Esophagus squamous epithelium (tissue), 5 donors: Measurements from ENCODE around the gene NAV3. TPM values are rescaled to one million over a fixed set of nuclear protein-coding genes. Genes with fewer than 3 reads are reported as not detected.
"Not testable (repeated sequence)": the region's sequence is repeated elsewhere in the genome, so short reads cannot be mapped to it uniquely, and the experiment has no call there.

Experiments
- DNase-seq: peaks from one replicate; lab custom pipeline; 2025; lab: John Stamatoyannopoulos, UW
- H3K27ac ChIP-seq, 4 donors: fragments of 200-600 bp; sonication (generic); one replicate each; pipeline ENCODE4 v1.5.1; 2016 to 2019; ENCODE audit warnings: mild to moderate bottlenecking in 1 of 4
- H3K27me3 ChIP-seq, 4 donors: fragments of 200-600 bp; sonication (generic); 1 replicate in 3 of 4; 2 replicates in 1 of 4; pipeline versions ENCODE4 v1.5.1 to v1.6.0; 2017 to 2021; ENCODE audit warnings: antibody characterized with exemption in 1 of 4
- H3K36me3 ChIP-seq, 3 donors: fragments of 200-600 bp; sonication (generic); one replicate each; pipeline ENCODE4 v1.5.1; 2016 to 2019
- H3K4me1 ChIP-seq, 3 donors: fragments of 200-600 bp; sonication (generic); one replicate each; pipeline ENCODE4 v1.5.1; 2017 to 2019
- H3K4me3 ChIP-seq, 4 donors: fragments of 200-600 bp; sonication (generic); 1 replicate in 3 of 4; 2 replicates in 1 of 4; pipeline ENCODE4 v1.5.1; 2016 to 2019; ENCODE audit warnings: mild to moderate bottlenecking in 2 of 4, moderate library complexity in 1 of 4
- H3K9me3 ChIP-seq, 3 donors: fragments of 200-600 bp; sonication (generic); one replicate each; pipeline ENCODE4 v1.5.1; 2016 to 2019
- CTCF ChIP-seq, 6 experiments: fragments of 450-650 bp in 4 of 6; fragments of 200-600 bp in 2 of 6; sonication (generic) in 2 of 6; IDR thresholded peaks; one replicate each; pipeline ENCODE4 v1.5.1; 2016 to 2019; ENCODE audit warnings: antibody characterized with exemption in 6 of 6, mild to moderate bottlenecking in 4 of 6, moderate library complexity in 4 of 6
- POLR2A ChIP-seq, 4 donors: fragments of 450-650 bp; IDR thresholded peaks; one replicate each; pipeline ENCODE4 v1.6.1; 2017; ENCODE audit warnings: antibody characterized with exemption in 4 of 4, mild to moderate bottlenecking in 4 of 4, moderate library complexity in 3 of 4
- WGBS, 2 donors: methylation state at CpG; one replicate each; pipeline ENCODE4 v1.1.5; 2018; 5-methylcytosine and 5-hydroxymethylcytosine counted together
- intact Hi-C: fragments of 100-400 bp; cut with DNase I; formaldehyde crosslinking; loops from one replicate; pipeline ENCODE4 v1.15.0; 2022
- total RNA-seq, 4 donors: library from RNA; depleted of rRNA; stranded (reverse); fragments of >200 nt; gene quantifications; one replicate each; pipeline ENCODE4 v1.1.0, GENCODE V29; 2016
- donor health status: DM: yes; HTN: yes; CAD: no.

Gene NAV3
- total RNA-seq, 4 donors from 2014 or later = 0.34 to 4.6 (median 3.2) TPM

- intact Hi-C loops = no loop called here
- no peaks in the 10 kb centered on the region for H3K4me1 ChIP-seq
- 37 to 47% methylated on average over 4 of the region's 4 CpGs for WGBS, 2 donors
- H3K27me3 ChIP-seq = no peaks in the 10 kb centered on the region
- H3K36me3 ChIP-seq = no peaks in the 10 kb centered on the region
- TF ChIP-seq POLR2A (IDR thresholded peaks at IDR 0.05) (no peak), CTCF (IDR thresholded peaks at IDR 0.05) (no peak)
- DNase-seq = no peak
- H3K9me3 ChIP-seq = peaks cover 0 to 5% (median 0%) of the 10 kb centered on the region in 3 donors
- no peak overlapping the region for H3K4me3 ChIP-seq
- no peak overlapping the region for H3K27ac ChIP-seq
Observed at GRCh38 chr12:78101113-78101876, 270.6 kb downstream of the NAV3 start.

- Histone ChIP-seq H3K4me3 (no peak overlapping the region), H3K27ac (no peak overlapping the region), H3K9me3 (peaks cover 0 to under 1% (median 0%) of the 10 kb centered on the region in 3 donors), H3K27me3 (no peaks in the 10 kb centered on the region), H3K4me1 (no peaks in the 10 kb centered on the region), H3K36me3 (no peaks in the 10 kb centered on the region)
- TF ChIP-seq POLR2A (IDR thresholded peaks at IDR 0.05) (no peak), CTCF (IDR thresholded peaks at IDR 0.05) (no peak)
- WGBS, 2 donors = 64 to 72% methylated on average over 3 to 4 of the region's 4 CpGs
- intact Hi-C loops = no loop called here
- no peak for DNase-seq
Observed at GRCh38 chr12:78101946-78102635, 271.4 kb downstream of the NAV3 start.

DNA sequence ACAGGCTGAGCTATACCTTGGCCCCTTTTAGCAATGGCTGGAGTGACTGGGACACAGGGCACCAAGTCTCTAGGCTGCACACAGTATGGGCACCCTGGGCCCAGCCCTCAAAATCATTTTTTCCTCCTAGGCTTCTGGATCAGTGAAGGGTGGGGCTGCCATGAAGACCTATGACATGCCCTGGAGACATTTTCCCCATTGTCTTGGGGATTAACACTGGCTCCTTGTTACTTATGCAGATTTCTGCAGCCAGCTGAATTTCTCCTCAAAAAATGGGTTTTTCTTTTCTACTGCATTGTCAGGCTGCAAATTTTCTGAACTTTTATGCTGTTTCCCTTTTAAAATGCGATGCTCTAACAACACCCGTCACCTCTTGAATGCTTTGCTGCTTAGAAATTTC lies 272.1 kb downstream of the NAV3 start:
- H3K4me3 ChIP-seq, H3K27me3 ChIP-seq, H3K4me1 ChIP-seq, H3K9me3 ChIP-seq, H3K36me3 ChIP-seq, H3K27ac ChIP-seq, intact Hi-C loops, DNase-seq: not testable (repeated sequence)
- 87 to 98% methylated on average over 2 of the region's 2 CpGs for WGBS, 2 donors

DNA sequence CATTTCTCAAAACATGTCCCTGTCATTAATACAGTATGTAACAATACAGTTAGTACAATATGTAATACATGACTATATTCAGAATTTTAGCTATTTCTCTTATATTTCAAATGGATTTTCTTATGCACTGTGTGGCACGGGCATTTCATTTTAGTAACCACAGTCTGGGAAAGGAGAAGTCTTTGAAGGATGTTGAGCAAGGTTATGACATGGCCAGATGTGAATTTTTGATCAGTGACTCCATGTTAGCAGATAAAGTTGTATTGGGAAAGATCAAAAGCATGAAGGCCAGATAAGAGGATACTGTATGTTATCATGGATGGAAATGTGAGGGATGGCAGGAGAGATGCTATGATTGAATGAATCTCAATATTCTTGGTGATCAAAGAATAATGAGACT lies 285.2 kb downstream of the NAV3 start:
- intact Hi-C loops = no loop called here
- WGBS, 2 donors = 52 to 70% methylated on average over 1 of the region's 1 CpG
- H3K9me3 ChIP-seq = peaks cover 0 to 15% (median 4%) of the 10 kb centered on the region in 3 donors
- DNase-seq = no peak
- H3K27ac ChIP-seq = no peak overlapping the region
- no peaks in the 10 kb centered on the region for H3K27me3 ChIP-seq
- H3K4me1 ChIP-seq = peaks cover 0 to 8% (median 0%) of the 10 kb centered on the region in 3 donors
- H3K4me3 ChIP-seq = no peak overlapping the region
- TF ChIP-seq POLR2A (IDR thresholded peaks at IDR 0.05) = no peak
- TF ChIP-seq CTCF (IDR thresholded peaks at IDR 0.05) = no peak
- H3K36me3 ChIP-seq = no peaks in the 10 kb centered on the region

GRCh38 chr12:78118036-78118435 lies 287.3 kb downstream of the NAV3 start:
- WGBS, 2 donors = 60 to 67% methylated on average over 6 of the region's 6 CpGs
- H3K4me3 ChIP-seq = no peak overlapping the region
- peaks cover 0 to 8% (median 0%) of the 10 kb centered on the region in 3 donors for H3K4me1 ChIP-seq
- TF ChIP-seq POLR2A (IDR thresholded peaks at IDR 0.05) = no peak
- TF ChIP-seq CTCF (IDR thresholded peaks at IDR 0.05) = no peak
- no peaks in the 10 kb centered on the region for H3K27me3 ChIP-seq
- intact Hi-C loops = no loop called here
- H3K9me3 ChIP-seq = peaks cover 0 to 10% (median 2%) of the 10 kb centered on the region in 3 donors
- DNase-seq = no peak
- no peak overlapping the region for H3K27ac ChIP-seq
- no peaks in the 10 kb centered on the region for H3K36me3 ChIP-seq
